Spleen (tissue), 11 donors: ENCODE measurements around the gene DYSF. TPM values are rescaled to one million over a fixed set of nuclear protein-coding genes. Genes with fewer than 3 reads are reported as not detected.

ENCODE experiments used
- DNase-seq: peaks from one replicate; pipeline ENCODE4 v3.0.0-alpha.2; 2020
- H3K27ac ChIP-seq, 8 donors: fragments of 200-600 bp; sonication (generic) in 7 of 8; 1 replicate in 4 of 8; 2 replicates in 4 of 8; pipeline versions ENCODE4 v1.5.0 to v1.8.0; 2016 to 2021; ENCODE audit warnings: inconsistent platforms in 4 of 8, mild to moderate bottlenecking in 4 of 8, moderate library complexity in 1 of 8
- H3K27me3 ChIP-seq, 7 donors: fragments of 200-600 bp; sonication (generic) in 6 of 7; replicated peaks in 1 of 7; 1 replicate in 4 of 7; 2 replicates in 3 of 7; pipeline versions ENCODE4 v1.5.0 to v1.8.0; 2016 to 2021; ENCODE audit warnings: inconsistent platforms in 3 of 7, mild to moderate bottlenecking in 1 of 7
- H3K36me3 ChIP-seq, 6 donors: fragments of 200-600 bp; sonication (generic) in 5 of 6; 1 replicate in 4 of 6; 2 replicates in 2 of 6; pipeline versions ENCODE4 v1.5.0 to v1.8.0; 2016 to 2021; ENCODE audit warnings: inconsistent platforms in 2 of 6
- H3K4me1 ChIP-seq, 6 donors: fragments of 200-600 bp; sonication (generic) in 5 of 6; 1 replicate in 3 of 6; 2 replicates in 3 of 6; pipeline versions ENCODE4 v1.5.0 to v1.8.0; 2016 to 2021; ENCODE audit warnings: inconsistent platforms in 3 of 6
- H3K4me3 ChIP-seq, 8 donors: fragments of 200-600 bp; sonication (generic) in 7 of 8; 1 replicate in 4 of 8; 2 replicates in 4 of 8; pipeline versions ENCODE4 v1.5.0 to v1.8.0; 2016 to 2021; ENCODE audit warnings: inconsistent platforms in 4 of 8, mild to moderate bottlenecking in 4 of 8, moderate library complexity in 2 of 8
- H3K9me3 ChIP-seq, 8 donors: fragments of 200-600 bp; sonication (generic) in 7 of 8; 1 replicate in 4 of 8; 2 replicates in 4 of 8; pipeline versions ENCODE4 v1.5.0 to v1.8.0; 2016 to 2021; ENCODE audit warnings: inconsistent platforms in 4 of 8
- CTCF ChIP-seq, 11 experiments: fragments of 200-600 bp in 7 of 11; fragments of 450-650 bp in 4 of 11; sonication (generic) in 4 of 11; IDR thresholded peaks in 8 of 11; conservative IDR thresholded peaks in 3 of 11; 1 replicate in 7 of 11; 2 replicates in 4 of 11; pipeline versions ENCODE4 v1.4.0 to v1.8.0; 2016 to 2021; ENCODE audit warnings: antibody characterized with exemption in 11 of 11, inconsistent platforms in 4 of 11, mild to moderate bottlenecking in 1 of 11
- POLR2A ChIP-seq, 3 donors: fragments of 450-650 bp; IDR thresholded peaks; one replicate each; pipeline ENCODE4 v1.5.1; 2017; ENCODE audit warnings: antibody characterized with exemption in 3 of 3, mild to moderate bottlenecking in 1 of 3
- POLR2AphosphoS5 ChIP-seq, 3 donors: sonication (generic); formaldehyde crosslinking; IDR thresholded peaks; one replicate each; pipeline ENCODE4 v1.5.1; 2017; ENCODE audit warnings: antibody characterized with exemption in 3 of 3
- WGBS, 5 donors: extraction: QIAGEN DNeasy Blood & Tissue Kit in 3 of 5; methylation state at CpG; one replicate each; pipeline versions ENCODE4 v1.1.5 to v1.1.7; 2013 to 2018; 5-methylcytosine and 5-hydroxymethylcytosine counted together
- intact Hi-C: fragments of 100-400 bp; cut with DNase I; formaldehyde crosslinking; loops from one replicate; pipeline ENCODE4 v1.15.0; 2023; ENCODE audit warnings: low total_unique reads
- polyA plus RNA-seq, 3 donors: library from polyadenylated mRNA; stranded (reverse); fragments of 200-250 nt; gene quantifications; one replicate each; pipeline ENCODE4 v1.2.1, GENCODE V29; 2013
- total RNA-seq, 7 donors: library from RNA; depleted of rRNA in 3 of 7; stranded (reverse); fragments of >200 nt in 3 of 7; fragmentation: NEBNext Ultra II Directional in 4 of 7; extraction: Animal tissue kit (Norgen Biotek cat#: 25700) in 4 of 7; gene quantifications; one replicate each; pipeline versions ENCODE4 v1.1.0 to v1.2.1, GENCODE V29; 2016 to 2021
- donor health status: healthy with polysubstance abuse.
- donor health status: DM: no; HTN: no; CAD: no; lungs with moderate emphysema.
- donor health status: DM: no; HTN: no; CAD: no.
- donor health status: Bipolar disorder and iron deficiency.
- donor health status: healthy.
- donor health status: DM: no; HTN: no; CAD: no.
- donor health status: DM: yes; HTN: yes; CAD: no.

Gene DYSF
- total and polyA plus RNA-seq, 10 donors = 4.0 to 287 (median 124) TPM

GRCh38 chr2:71681626-71682025 lies 228.3 kb downstream of the DYSF start:
- 73 to 90% (median 87%) methylated on average over 5 of the region's 5 CpGs for WGBS, 5 donors

GRCh38 chr2:71682341-71682740 lies 229.0 kb downstream of the DYSF start:
- Histone ChIP-seq H3K27me3 (no peaks in the 10 kb centered on the region), H3K4me3 (no peak overlapping the region), H3K36me3 (peaks cover 0 to 94% (median 33%) of the 10 kb centered on the region in 6 donors), H3K4me1 (no peaks in the 10 kb centered on the region), H3K27ac (no peak overlapping the region), H3K9me3 (no peaks in the 10 kb centered on the region)
- intact Hi-C loops = no loop called here
- no peak for TF ChIP-seq POLR2AphosphoS5 (IDR thresholded peaks at IDR 0.05)
- no peak for TF ChIP-seq POLR2A (IDR thresholded peaks at IDR 0.05)
- TF ChIP-seq CTCF (IDR thresholded peaks at IDR 0.05 in 8 of 11, conservative IDR thresholded peaks at IDR 0.05 in 3 of 11) = no peak
- peak; percentile 55 for DNase-seq
- WGBS, 5 donors = 90 to 98% (median 92%) methylated on average over 11 of the region's 11 CpGs

More at GRCh38 chr2:71681626-71682025, 228.3 kb downstream of the DYSF start:
- H3K36me3 ChIP-seq = peaks cover 0 to 90% (median 30%) of the 10 kb centered on the region in 6 donors
- TF ChIP-seq CTCF (IDR thresholded peaks at IDR 0.05 in 8 of 11, conservative IDR thresholded peaks at IDR 0.05 in 3 of 11) = no peak
- TF ChIP-seq POLR2AphosphoS5 (IDR thresholded peaks at IDR 0.05) = no peak
- TF ChIP-seq POLR2A (IDR thresholded peaks at IDR 0.05) = no peak
- no peaks in the 10 kb centered on the region for H3K9me3 ChIP-seq
- no peaks in the 10 kb centered on the region for H3K4me1 ChIP-seq
- H3K27me3 ChIP-seq = no peaks in the 10 kb centered on the region
- no peak for DNase-seq
- intact Hi-C loops = no loop called here
- H3K4me3 ChIP-seq = no peak overlapping the region
- H3K27ac ChIP-seq = no peak overlapping the region

- no peak for TF ChIP-seq POLR2AphosphoS5 (IDR thresholded peaks at IDR 0.05)
- no peak for TF ChIP-seq POLR2A (IDR thresholded peaks at IDR 0.05)
- TF ChIP-seq CTCF (IDR thresholded peaks at IDR 0.05 in 8 of 11, conservative IDR thresholded peaks at IDR 0.05 in 3 of 11) = no peak
- peak; percentile 58 for DNase-seq
- Histone ChIP-seq H3K4me3 (no peak overlapping the region), H3K27ac (no peak overlapping the region), H3K4me1 (no peaks in the 10 kb centered on the region), H3K27me3 (no peaks in the 10 kb centered on the region), H3K9me3 (no peaks in the 10 kb centered on the region), H3K36me3 (peaks cover 0 to 96% (median 34%) of the 10 kb centered on the region in 6 donors)
- intact Hi-C loops = no loop called here
- 66 to 76% (median 71%) methylated on average over 3 to 6 of the region's 6 CpGs for WGBS, 5 donors
Observed at GRCh38 chr2:71683070-71683469, 229.7 kb downstream of the DYSF start.

GRCh38 chr2:71683666-71684065 lies 230.3 kb downstream of the DYSF start:
- intact Hi-C loops = no loop called here
- no peak for TF ChIP-seq CTCF (IDR thresholded peaks at IDR 0.05 in 8 of 11, conservative IDR thresholded peaks at IDR 0.05 in 3 of 11)
- no peak for TF ChIP-seq POLR2AphosphoS5 (IDR thresholded peaks at IDR 0.05)
- TF ChIP-seq POLR2A (IDR thresholded peaks at IDR 0.05) = no peak
- Histone ChIP-seq H3K4me3 (no peak overlapping the region), H3K36me3 (peaks cover 0 to 100% (median 34%) of the 10 kb centered on the region in 6 donors), H3K9me3 (no peaks in the 10 kb centered on the region), H3K27ac (no peak overlapping the region), H3K4me1 (no peaks in the 10 kb centered on the region), H3K27me3 (no peaks in the 10 kb centered on the region)
- DNase-seq = peak; percentile 37
- WGBS, 5 donors = 87 to 99% (median 96%) methylated on average over 1 of the region's 1 CpG
